Right ventricle myocardium inferior (tissue), 1 donor: Measurements from ENCODE around the gene COQ4. TPM values are rescaled to one million over a fixed set of nuclear protein-coding genes. Genes with fewer than 3 reads are reported as not detected.

Experiments used
- ATAC-seq: fragments of 200-7000 bp; cut with Tn5 transposase; one replicate; pipeline ENCODE4 v1.9.1; 2020; ENCODE audit warnings: mild to moderate bottlenecking, moderate library complexity
- DNase-seq: peaks from one replicate; pipeline ENCODE4 v3.0.0; 2021; ENCODE audit errors: missing footprints
- intact Hi-C: fragments of 100-400 bp; cut with DNase I; formaldehyde crosslinking; loops from one replicate; pipeline ENCODE4 v1.11.0; 2022
- total RNA-seq: library from RNA; stranded (reverse); fragmentation: NEBNext Ultra II Directional; extraction: Animal tissue kit (Norgen Biotek cat#: 25700); gene quantifications from one replicate; pipeline ENCODE4 v1.2.1, GENCODE V29; 2021
- donor health status: DM: no; HTN: yes; CAD: no; lungs with severe emphysema.

COQ4 gene
- total RNA-seq, 1 donor from 2014 or later, result 29.1 TPM

DNA sequence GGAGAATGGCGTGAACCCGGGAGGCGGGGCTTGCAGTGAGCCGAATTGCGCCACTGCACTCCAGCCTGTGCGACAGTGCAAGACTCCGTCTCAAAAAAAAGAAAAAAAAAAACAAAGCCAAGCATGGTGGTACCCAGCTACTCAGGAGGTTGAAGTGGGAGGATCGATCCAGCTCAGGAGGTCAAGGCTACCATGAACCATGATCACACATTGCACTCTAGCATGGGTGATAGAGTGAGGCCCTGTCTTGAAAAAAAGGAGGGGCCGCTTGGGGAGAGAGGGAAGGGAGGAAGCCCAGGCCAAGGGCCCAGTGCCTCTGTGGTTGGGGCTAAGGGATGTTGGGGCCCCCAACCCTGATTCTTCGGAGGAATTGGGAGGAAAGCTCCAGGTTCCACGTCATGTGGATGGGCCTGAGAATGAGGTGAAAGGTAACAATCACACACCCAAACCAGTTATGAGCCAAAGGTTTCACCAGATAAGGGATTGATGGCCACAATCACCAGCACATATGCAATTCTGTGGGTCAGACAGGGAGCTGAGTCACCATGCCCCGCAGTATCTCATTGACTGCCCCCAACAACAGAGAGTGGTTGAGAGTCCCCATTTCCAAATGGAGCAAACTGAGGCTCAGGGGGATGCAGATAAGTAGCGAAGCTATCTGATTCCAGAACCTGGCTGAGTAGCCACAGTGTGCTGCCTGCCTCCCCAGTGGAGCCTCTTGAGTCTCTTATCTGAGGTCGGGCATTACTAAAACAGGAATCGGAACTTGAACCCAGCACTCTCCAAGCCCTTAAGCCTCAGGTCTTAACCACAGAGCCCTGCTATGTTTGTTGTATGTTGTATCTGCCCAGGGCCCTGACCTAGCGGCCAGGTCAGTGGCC lies 26.1 kb upstream of the COQ4 start:
- intact Hi-C loops, result loop anchor here (5.0 kb wide), 1 partner anchor 116 kb away; no protein-coding TSS in a partner anchor
- no peak for DNase-seq
- no peak for ATAC-seq

DNA sequence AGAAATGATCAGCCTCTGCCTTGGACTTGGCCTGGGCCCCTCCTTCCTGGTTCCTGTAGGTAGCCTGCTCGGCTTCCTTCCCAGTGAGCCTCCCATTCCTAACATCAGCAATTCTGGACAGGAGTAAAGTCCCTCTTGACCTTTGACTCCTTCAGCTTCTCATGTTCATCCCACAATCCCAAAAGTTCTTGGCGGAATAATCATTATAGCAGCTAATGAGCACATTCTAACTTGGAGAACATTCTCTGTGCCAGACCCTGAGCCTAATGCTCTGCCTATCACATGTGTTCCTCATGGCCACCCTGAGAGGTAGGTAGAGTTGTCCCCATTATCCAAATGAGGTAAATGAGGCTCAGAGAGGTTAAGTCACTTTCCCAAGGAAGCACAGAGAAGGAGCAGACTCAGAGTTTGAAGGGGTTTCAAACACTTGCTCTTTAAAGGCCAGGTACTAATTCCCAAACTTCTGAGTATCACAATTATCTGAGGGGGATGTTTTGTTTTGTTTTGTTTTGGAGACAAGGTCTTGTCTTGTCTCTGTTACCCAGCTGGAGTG lies 25.3 kb upstream of the COQ4 start:
- no peak for DNase-seq
- intact Hi-C loops, result loop anchor here (5.0 kb wide), 1 partner anchor 115 kb away; no protein-coding TSS in a partner anchor
- ATAC-seq, result no peak

DNA sequence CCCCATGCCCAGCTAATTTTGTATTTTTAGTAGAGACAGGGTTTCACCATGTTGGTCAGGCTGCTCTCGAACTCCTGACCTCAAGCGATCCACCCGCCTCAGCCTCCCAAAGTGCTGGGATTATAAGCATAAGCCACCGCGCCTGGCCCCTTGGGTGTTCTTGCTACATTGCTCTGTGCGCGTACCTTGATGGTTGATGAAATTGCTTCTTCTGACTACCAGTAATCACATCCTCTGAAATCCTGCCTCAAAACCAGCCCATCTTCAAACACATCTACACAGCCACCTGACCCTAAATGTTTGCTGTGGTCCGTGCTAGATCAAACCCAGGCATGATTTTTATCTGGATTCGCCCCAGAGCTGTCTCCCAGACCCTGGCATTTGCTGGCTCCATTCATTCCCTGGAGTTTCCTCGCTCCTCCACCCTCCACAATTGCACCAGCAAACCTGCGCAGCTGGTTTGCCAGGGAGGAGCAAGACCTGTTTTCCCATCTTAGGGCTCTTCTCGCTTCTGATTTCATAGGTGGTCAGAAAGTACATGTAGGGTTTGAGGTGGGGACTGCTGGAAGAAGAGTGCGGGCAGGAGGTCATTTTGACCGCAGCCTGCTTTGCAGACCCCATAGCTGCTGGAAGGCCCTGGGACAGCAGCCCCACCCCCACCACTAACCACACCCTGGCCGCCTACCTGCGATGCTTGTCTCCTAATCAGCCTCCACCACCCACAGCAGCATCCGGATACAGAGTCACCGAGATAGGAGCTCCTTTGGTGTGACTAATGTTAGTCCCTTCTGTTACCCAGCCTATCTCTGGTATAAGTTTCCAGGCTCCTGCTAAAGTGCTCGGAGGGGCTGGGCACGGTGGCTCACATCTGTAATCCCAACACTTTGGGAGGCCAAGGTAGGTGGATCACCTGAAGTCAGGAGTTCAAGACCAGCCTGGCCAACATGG lies 23.8 kb upstream of the COQ4 start:
- no peak for DNase-seq
- no peak for ATAC-seq
- intact Hi-C loops, result loop anchor here (5.0 kb wide), 1 partner anchor 113 kb away; no protein-coding TSS in a partner anchor

DNA sequence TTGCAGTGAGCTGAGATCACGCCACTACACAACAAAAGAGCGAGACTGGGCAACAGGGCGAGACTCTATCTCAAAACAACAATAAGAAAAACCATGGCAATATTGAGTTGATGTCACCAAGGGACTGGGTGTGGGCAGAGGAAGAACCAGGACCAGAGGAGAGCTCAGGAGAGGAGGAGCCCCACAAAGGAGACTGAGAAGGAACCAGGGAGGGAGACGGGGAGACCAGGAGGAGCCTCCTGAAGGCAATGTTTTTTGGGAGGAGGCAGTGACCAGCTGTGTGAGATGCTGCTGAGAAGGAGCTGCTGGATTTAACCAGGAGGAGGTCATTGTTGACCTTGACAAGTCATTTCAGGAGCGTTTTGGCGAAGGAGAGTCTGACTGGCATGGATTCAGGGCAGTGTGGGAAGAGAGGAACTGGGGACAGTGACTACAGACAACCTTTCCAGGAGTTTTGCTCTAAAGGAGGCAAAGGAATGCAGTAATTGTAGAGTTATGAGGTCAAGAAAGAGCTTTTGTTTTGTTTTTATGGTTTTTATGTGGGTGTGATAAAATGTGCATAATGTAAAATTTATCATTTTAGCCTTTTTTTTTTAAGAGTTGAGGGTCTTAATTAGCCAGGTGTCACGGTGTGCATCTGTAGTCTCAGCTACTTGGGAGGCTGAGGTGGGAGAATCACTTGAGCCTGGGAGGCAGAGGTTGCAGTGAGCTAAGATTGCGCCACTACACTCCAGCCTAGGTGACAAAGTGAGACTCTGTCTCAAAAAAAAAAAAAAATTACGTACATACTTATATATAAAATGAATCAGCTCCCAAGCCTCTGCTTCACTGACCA lies 18.3 kb upstream of the COQ4 start:
- no peak for ATAC-seq
- no peak for DNase-seq

DNA sequence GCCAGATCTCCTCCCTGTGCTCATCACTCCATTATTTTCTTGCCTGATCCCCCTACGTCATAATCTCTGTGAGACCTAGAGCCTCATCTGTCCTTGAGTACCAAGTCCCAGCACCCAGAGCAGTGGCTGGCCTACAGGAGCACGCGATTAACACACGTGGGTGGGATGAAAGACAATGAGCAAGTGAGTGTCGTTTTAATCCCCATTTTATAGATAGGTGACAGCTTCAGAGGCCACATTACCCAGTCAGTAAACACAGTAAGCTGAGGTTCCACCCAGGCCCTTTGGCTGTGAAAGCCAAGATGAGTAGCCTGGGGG lies 17.7 kb upstream of the COQ4 start:
- DNase-seq (no peak), ATAC-seq (no peak)
- intact Hi-C loops, result no loop called here

More for the DNA sequence above, 18.3 kb upstream of the COQ4 start:
- intact Hi-C loops, result no loop called here

DNA sequence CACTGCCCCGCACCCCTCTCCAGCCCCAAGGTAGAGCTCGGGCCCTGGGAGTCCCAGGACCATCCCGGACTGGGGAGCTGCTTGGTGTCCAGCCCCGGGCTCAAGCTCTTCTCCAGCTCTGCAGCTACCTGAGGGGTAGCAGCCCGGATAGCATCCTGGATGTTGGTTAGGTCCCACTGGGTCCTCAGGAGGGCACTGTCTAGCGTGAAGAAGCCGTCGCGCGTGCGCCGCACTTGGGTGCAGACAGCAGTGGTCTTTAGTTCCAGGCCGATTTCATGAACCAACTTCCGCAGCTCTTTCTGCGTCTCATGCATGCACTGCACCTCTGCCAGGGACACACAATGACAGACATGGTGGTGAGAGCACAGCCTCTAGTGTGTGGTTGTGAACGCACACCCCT lies 13.1 kb upstream of the COQ4 start:
- ATAC-seq (no peak), DNase-seq (no peak)
- intact Hi-C loops, result no loop called here

DNA sequence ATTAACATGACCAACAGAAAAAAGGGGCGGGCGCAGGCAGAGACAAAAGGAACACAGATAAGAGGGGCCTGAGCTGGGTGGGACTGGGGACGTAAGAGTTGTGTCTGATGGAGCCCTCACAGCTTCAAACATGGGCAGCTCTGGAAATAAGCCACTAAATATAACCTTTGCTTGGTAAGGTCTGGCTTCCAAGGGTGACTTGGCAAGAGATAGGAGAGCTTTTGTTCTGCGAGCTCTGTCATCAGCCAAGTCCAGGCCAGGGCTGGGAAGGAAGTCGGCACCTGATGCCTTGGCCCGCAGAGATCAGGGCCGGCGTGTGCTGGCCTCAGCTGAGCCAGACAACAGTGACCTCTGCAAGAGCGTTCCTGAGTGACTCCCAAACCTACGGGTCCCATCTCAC lies 12.2 kb upstream of the COQ4 start:
- intact Hi-C loops, result no loop called here
- peak; percentile 87 for ATAC-seq
- no peak for DNase-seq

DNA sequence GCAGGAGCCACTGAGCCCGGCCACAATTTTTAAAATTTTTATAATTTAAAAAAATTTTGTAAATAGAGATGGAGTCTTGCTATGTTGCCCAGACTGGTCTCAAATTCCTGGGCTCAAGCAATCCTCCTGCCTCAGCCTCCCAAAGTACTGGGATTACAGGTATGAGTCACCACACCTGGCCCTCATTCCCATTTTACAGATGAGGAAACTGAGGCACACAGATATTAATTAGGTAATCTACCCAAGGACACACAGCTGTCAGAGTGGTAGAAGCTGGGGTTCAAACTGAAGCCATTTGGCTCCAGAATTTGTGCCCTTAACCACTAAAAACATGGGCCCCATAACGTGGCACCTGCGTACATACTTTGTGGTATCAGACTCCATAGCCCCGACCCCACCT lies 7.9 kb upstream of the COQ4 start:
- ATAC-seq (no peak), DNase-seq (no peak)
- intact Hi-C loops, result no loop called here

DNA sequence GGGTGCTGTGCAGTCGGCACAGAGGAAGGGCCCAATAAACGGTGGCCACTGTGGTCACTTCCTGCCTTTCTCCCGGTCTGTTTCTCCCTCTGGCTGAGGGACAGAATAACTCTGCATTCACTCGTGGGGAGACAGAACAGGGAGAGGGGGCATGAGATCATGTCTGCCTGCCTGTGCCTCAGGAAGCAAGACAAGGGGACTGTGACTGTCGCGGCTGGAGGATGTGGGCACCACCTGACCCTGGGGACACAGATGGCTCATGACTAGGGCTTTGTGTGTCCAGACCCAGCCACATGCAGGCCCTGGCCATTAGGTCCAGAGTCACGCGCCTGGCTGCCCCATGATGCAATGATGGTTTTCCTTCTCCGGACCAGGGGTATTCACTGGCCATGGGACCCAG lies 6.2 kb upstream of the COQ4 start:
- ATAC-seq, result no peak
- intact Hi-C loops, result no loop called here
- no peak for DNase-seq

DNA sequence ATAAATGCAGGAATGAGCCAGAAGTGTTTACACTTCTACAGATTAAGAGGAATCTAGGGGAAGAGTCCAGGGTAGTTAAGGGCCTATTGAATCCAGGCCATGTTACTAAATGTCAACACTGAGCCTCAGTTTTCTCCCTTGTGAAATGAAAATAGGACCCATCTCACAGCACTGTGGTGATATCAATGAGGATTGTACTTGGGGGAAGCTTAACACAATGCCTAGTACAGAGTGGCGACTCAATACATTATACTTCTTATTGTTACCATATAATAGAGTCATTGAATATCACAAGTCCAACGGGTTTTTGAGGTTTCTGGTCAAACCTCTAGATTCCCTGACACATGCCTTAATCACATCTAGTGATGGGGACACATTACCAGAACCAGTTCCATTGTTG lies 5.0 kb upstream of the COQ4 start:
- ATAC-seq (no peak), DNase-seq (no peak)
- intact Hi-C loops, result no loop called here

DNA sequence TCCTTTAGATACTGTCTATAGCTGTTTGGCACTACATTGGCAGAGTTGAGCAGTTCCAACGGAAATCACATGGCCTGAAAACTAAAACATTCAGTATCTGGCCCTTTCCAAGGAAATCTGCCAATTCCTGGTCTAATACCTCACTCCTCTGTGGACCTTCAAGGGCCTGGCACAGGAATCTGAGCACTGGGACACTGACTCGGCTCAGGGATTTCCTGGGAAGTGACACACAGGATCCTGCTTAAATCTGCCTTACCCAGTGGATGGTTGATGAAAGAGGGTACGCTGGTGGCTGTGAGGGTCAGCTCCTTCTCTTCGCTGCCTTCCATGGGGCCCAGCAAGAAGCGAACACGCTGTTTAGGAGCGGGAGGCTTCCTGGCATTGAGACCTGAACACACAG lies 1.3 kb upstream of the COQ4 start:
- DNase-seq (no peak), ATAC-seq (no peak)
- intact Hi-C loops, result loop anchor here (5.0 kb wide), 1 partner anchor 44 kb away; the partner anchor contains the start of genes GOLGA2 and SWI5

DNA sequence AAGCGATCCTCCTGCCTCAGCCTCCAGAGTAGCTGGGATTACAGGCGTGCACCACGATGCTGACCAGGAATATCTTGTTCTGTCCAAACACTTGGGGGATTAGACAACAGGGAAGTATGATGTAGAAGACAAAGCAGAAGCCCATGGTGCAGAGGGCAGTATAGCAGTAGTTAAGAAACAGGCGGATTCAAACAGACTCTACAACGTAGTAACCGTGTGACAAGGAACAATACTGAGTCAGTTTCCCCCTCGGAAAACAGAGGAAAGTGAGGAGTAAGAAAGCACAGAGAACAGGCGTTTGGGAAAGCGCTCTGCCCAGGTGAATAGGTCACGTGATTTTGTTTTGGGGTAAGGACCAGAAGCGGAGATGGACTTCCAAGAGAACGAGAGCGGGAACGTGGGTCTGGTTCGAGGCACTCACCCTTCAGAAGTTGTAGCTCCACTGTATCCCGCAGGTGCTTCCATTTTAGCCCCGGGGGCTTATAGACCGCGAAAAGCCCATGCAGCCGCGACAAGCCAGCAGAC lies 698 bp upstream of the COQ4 start:
- intact Hi-C loops, result loop anchor here (5.0 kb wide), 1 partner anchor 45 kb away; the partner anchor contains the start of genes GOLGA2 and SWI5
- DNase-seq, result no peak
- no peak for ATAC-seq

DNA sequence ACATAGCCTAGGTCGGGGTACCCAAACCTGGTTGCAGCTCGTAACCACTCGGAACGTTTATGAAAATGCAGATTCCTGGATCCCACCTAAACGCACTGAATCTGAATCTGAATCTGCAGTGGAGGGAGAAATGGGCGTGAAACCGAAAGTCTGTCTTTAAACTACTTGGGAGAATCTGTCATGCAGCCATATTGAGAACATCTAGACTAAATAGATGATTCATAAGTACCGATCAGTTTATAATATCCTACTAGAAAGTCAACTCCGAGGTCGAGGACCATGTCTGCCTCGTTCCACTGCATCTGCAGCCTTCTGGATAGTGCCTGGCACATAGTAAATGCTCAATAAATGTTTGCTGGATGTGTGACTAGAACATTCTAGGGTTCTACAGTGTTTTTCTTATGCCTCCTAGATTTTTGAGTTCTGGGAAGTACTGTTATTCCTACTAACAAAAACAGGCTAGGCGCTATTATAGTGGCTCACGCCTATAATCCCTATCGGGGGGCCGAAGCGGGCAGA lies 632 bp downstream of the COQ4 start:
- intact Hi-C loops, result loop anchor here (5.0 kb wide), 1 partner anchor 46 kb away; the partner anchor contains the start of genes GOLGA2 and SWI5
- ATAC-seq (no peak), DNase-seq (no peak)

DNA sequence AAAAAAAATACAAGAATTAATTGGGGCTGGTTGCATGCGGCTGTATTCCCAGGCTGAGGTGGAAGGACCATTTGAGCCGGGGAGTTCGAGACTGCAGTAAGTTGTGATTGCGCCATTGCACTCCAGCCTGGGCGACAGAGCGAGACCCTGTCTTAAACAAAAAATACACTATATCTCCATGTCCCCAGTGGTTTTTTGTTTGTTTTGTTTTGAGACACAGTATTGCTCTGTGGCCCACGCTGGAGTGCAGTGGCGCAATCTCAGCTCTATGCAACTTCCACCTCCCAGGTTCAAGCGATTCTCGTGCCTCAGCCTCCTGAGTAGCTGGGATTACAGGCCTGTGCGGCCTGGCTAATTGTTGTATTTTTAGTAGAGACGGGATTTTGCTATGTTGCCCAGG lies 1.2 kb downstream of the COQ4 start:
- intact Hi-C loops, result loop anchor here (5.0 kb wide), 1 partner anchor 46 kb away; the partner anchor contains the start of genes GOLGA2 and SWI5

DNA sequence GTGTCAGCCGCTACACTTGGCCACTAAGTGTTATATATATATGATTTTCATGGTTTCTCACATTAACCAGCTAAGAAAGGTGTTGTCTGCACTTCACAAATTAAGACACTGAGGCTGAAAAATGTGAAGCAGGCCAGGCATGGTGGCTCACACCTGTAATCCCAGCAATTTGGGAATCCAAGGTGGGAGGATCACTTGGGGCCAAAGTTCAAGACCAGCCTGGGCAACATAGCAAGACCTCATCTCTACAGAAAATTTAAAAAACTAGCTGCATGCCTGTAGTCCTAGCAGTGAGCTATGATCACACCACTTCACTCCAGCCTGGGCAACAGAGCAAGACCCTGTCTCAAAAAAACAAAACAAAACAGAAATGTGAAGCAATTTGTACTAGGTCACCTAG lies 1.8 kb downstream of the COQ4 start:
- ATAC-seq, result no peak
- DNase-seq, result no peak
- intact Hi-C loops, result loop anchor here (5.0 kb wide), 1 partner anchor 47 kb away; the partner anchor contains the start of genes GOLGA2 and SWI5

More for the DNA sequence above, 1.2 kb downstream of the COQ4 start:
- no peak for DNase-seq
- ATAC-seq, result no peak

DNA sequence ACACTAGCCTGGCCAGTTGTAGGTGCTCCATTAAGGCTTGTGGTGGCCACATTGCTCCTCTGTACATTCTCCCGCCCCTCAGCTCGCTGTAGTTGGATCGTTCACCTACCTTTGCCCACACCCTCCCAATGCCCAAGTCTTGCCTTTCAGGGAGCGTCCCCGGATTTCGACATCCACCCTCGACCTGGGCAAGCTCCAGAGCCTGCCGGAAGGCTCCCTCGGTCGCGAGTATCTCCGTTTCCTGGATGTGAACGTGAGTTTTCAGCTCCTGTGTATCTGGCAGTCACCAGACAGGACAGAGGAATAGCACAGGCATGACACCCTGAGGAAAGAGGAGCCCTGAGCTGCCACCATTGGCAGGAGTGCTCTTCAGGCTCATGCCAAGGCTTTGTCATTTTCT lies 3.0 kb downstream of the COQ4 start:
- DNase-seq (no peak), ATAC-seq (no peak)
- intact Hi-C loops, result no loop called here

DNA sequence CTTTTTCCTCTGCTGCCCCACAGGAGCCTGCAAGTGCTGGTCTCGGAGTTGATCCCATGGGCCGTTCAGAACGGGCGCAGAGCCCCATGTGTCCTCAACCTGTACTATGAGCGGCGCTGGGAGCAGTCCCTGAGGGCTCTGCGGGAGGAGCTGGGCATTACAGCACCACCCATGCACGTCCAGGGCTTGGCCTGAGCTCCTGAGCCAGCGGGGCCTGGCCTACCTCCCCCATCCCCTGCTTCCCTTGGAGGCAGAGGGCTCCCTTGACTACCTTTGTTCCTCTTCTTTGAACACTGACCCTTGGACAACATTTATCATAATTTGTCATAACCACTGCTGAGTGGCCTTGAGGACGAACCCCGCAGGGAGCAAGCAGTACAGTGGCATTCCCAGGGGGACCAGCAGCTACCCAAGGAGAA lies 10.8 kb downstream of the COQ4 start:
- intact Hi-C loops, result no loop called here
- ATAC-seq (no peak), DNase-seq (peak; percentile 46)

DNA sequence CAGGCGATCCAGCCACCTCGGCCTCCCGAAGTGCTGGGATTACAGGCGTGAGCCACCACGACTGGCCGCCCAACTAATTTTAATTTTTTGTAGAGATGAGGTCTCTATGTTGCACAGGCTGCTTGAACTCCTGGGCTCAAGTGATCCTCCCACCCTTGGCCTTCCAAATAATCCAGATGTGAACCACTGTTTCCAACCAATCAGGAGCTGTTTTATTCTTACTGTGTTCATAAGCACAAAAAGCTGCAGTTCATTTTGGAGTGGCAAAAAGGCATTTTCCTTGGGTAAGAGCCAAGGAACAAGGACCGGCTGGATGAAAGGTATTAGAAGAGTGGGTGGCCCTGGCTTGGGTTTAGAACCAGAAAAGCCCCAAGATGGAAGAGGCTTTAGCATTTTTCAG lies 12.5 kb downstream of the COQ4 start:
- no peak for ATAC-seq
- intact Hi-C loops, result no loop called here
- DNase-seq, result peak; percentile 18
